Measurements from ENCODE around the gene HAPLN2.
A peak's percentile ranks its signal among the peaks of the same experiment; 100 is the strongest.

- TF ChIP-seq CTCF (IDR thresholded peaks at IDR 0.05; ENCODE audit: borderline replicate concordance, extremely low read depth, low read length, poor library complexity, severe bottlenecking) (peak; percentile 91), EZH2 (IDR thresholded peaks at IDR 0.05; ENCODE audit: borderline replicate concordance, low read depth, low read length, severe bottlenecking) (no peak)
Observed at GRCh38 chr1:156583821-156584622, 35.2 kb upstream of the HAPLN2 start.

All from DND-41 (cell line).